ENCODE measurements around the gene ANKS1B.
"Not testable (repeated sequence)": the region's sequence is repeated elsewhere in the genome, so short reads cannot be mapped to it uniquely, and the experiment has no call there.

Gene ANKS1B

GRCh38 chr12:98755855-98756254, 1228.9 kb downstream of the ANKS1B start:
- DNase-seq (ENCODE audit: low spot score), result not testable (repeated sequence)

- DNase-seq (ENCODE audit: low spot score), result no peak
Measured at GRCh38 chr12:98754095-98754494, 1230.6 kb downstream of the ANKS1B start.

- DNase-seq (ENCODE audit: low spot score), result no peak
Measured at GRCh38 chr12:98752726-98753125, 1232.0 kb downstream of the ANKS1B start.

GRCh38 chr12:98751580-98752115, 1233.1 kb downstream of the ANKS1B start:
- DNase-seq (ENCODE audit: low spot score), result no peak

GRCh38 chr12:98750511-98750910, 1234.2 kb downstream of the ANKS1B start:
- peak; percentile 24 for DNase-seq (ENCODE audit: low spot score)

- no peak for DNase-seq (ENCODE audit: low spot score)
Measured at GRCh38 chr12:98748463-98748862, 1236.3 kb downstream of the ANKS1B start.

GRCh38 chr12:98745578-98746391, 1239.0 kb downstream of the ANKS1B start:
- DNase-seq (ENCODE audit: low spot score), result no peak

- DNase-seq (ENCODE audit: low spot score), result no peak
Measured at GRCh38 chr12:98744680-98745079, 1240.1 kb downstream of the ANKS1B start.

GRCh38 chr12:98743362-98743953, 1241.3 kb downstream of the ANKS1B start:
- DNase-seq (ENCODE audit: low spot score), result no peak

- no peak for DNase-seq (ENCODE audit: low spot score)
Measured at GRCh38 chr12:98741556-98742265, 1243.0 kb downstream of the ANKS1B start.

GRCh38 chr12:98741196-98741555, 1243.6 kb downstream of the ANKS1B start:
- DNase-seq (ENCODE audit: low spot score), result no peak

- DNase-seq (ENCODE audit: low spot score), result no peak
Measured at GRCh38 chr12:98740751-98741150, 1244.0 kb downstream of the ANKS1B start.

GRCh38 chr12:98738539-98738938, 1246.2 kb downstream of the ANKS1B start:
- no peak for DNase-seq (ENCODE audit: low spot score)

GRCh38 chr12:98738002-98738401, 1246.7 kb downstream of the ANKS1B start:
- DNase-seq (ENCODE audit: low spot score), result no peak

GRCh38 chr12:98737322-98737712, 1247.4 kb downstream of the ANKS1B start:
- DNase-seq (ENCODE audit: low spot score), result no peak

GRCh38 chr12:98736352-98737321, 1248.1 kb downstream of the ANKS1B start:
- no peak for DNase-seq (ENCODE audit: low spot score)

GRCh38 chr12:98735821-98736220, 1248.9 kb downstream of the ANKS1B start:
- DNase-seq (ENCODE audit: low spot score), result no peak

- no peak for DNase-seq (ENCODE audit: low spot score)
Measured at GRCh38 chr12:98733667-98734350, 1250.9 kb downstream of the ANKS1B start.

- no peak for DNase-seq (ENCODE audit: low spot score)
Measured at GRCh38 chr12:98730412-98730811, 1254.3 kb downstream of the ANKS1B start.

GRCh38 chr12:98727196-98727595, 1257.5 kb downstream of the ANKS1B start:
- no peak for DNase-seq (ENCODE audit: low spot score)
